Adrenal gland (tissue), 12 donors: ENCODE results near the gene PCED1B. TPM values are rescaled to one million over a fixed set of nuclear protein-coding genes. Genes with fewer than 3 reads are reported as not detected.

Experiments used
- DNase-seq, 7 donors: peaks; one replicate each; pipeline ENCODE4 v3.0.0-alpha.2; 2019 to 2020
- H3K27ac ChIP-seq, 5 donors: fragments of 200-600 bp; sonication (generic) in 4 of 5; 1 replicate in 3 of 5; 2 replicates in 2 of 5; pipeline versions ENCODE4 v1.5.1 to v1.8.0; 2016 to 2020; ENCODE audit warnings: mild to moderate bottlenecking in 1 of 5
- H3K27me3 ChIP-seq: fragments of 200-600 bp; 2 replicates; pipeline ENCODE4 v1.8.0; 2021
- H3K36me3 ChIP-seq, 2 donors: fragments of 200-600 bp; replicated peaks in 1 of 2; 1 replicate in 1 of 2; 2 replicates in 1 of 2; pipeline versions ENCODE4 v1.5.1 to v1.8.0; 2018 to 2022
- H3K4me1 ChIP-seq, 2 donors: fragments of 200-600 bp; replicated peaks in 1 of 2; 1 replicate in 1 of 2; 2 replicates in 1 of 2; pipeline versions ENCODE4 v1.5.1 to v1.8.0; 2018 to 2021
- H3K4me3 ChIP-seq, 4 donors: fragments of 200-600 bp; sonication (generic) in 3 of 4; one replicate each; pipeline ENCODE4 v1.5.1; 2016 to 2018
- H3K9me3 ChIP-seq, 3 donors: fragments of 200-600 bp; sonication (generic) in 1 of 3; replicated peaks in 1 of 3; 1 replicate in 2 of 3; 2 replicates in 1 of 3; pipeline versions ENCODE4 v1.5.1 to v1.8.0; 2016 to 2021
- POLR2A ChIP-seq, 2 donors: fragments of 450-650 bp; IDR thresholded peaks; one replicate each; pipeline ENCODE4 v1.6.1; 2017; ENCODE audit warnings: antibody characterized with exemption in 2 of 2, mild to moderate bottlenecking in 2 of 2, moderate library complexity in 1 of 2
- WGBS, 4 donors: extraction: QIAGEN DNeasy Blood & Tissue Kit in 2 of 4; methylation state at CpG; one replicate each; pipeline versions ENCODE4 v1.1.5 to v1.1.7; 2013 to 2017; 5-methylcytosine and 5-hydroxymethylcytosine counted together
- intact Hi-C, 2 donors: fragments of 100-400 bp; cut with DNase I; formaldehyde crosslinking; loops; one replicate each; pipeline versions ENCODE4 v1.14.1 to v1.15.0; 2022 to 2023
- polyA plus RNA-seq, 3 donors: library from polyadenylated mRNA; stranded (reverse); fragments of 200-250 nt in 2 of 3; fragments of 350-450 nt in 1 of 3; fragmentation: Illumina TruSeq in 1 of 3; extraction: RNeasy Lipid Tissue Mini Kit (QIAGEN cat#74804) in 1 of 3; gene quantifications; one replicate each; pipeline ENCODE4 v1.2.3, GENCODE V29; 2013 to 2014
- total RNA-seq, 9 donors: library from RNA; depleted of rRNA in 4 of 9; stranded (reverse); fragments of >200 nt in 4 of 9; fragments of 120-200 nt in 1 of 9; fragmentation: NEBNext Ultra II Directional in 1 of 9; extraction: Animal tissue kit (Norgen Biotek cat#: 25700) in 1 of 9; gene quantifications; one replicate each; pipeline versions ENCODE4 v1.1.0 to v1.2.4, GENCODE V29; 2013 to 2023
- TF ChIP-seq, protein P1 (sequence below), 6 experiments: fragments of 450-650 bp in 4 of 6; fragments of 200-600 bp in 2 of 6; sonication (generic) in 1 of 6; IDR thresholded peaks; 1 replicate in 5 of 6; 2 replicates in 1 of 6; pipeline versions ENCODE4 v1.5.1 to v1.8.0; 2016 to 2021; ENCODE audit warnings: antibody characterized with exemption in 6 of 6, mild to moderate bottlenecking in 2 of 6, moderate library complexity in 1 of 6
- donor health status: healthy with polysubstance abuse.
- donor health status: Bipolar disorder and iron deficiency.
- donor health status: DM: yes; HTN: yes; CAD: no.
- donor health status: DM: no; HTN: no; CAD: no.
- donor health status: DM: no; HTN: no; CAD: no.
- donor health status: DM: yes; HTN: yes; CAD: no.

Gene PCED1B
- total and polyA plus RNA-seq, 12 donors = 8.0 to 110 (median 39.9) TPM

DNA sequence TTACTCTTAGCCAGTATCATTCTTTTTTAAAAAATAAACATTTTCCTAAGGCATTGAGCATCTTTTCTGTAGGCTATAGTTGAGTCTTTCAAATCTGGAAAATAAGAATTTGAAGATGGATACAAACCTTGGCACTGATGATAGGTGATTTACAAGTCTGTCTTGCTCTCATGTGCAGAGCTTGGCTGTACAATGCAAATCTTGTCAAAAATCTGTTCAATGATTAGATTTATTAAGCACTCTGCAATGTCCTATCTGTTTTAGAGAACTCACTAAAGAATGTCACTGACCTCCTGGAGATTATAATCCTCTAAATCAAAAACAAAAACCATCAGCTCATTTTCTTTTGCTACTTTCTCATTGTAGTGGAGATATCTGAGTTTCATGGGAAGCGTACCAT is 43.2 kb downstream of the PCED1B start:
- H3K4me3 ChIP-seq = no peak overlapping the region
- H3K4me1 ChIP-seq = no peaks in the 10 kb centered on the region
- no peaks in the 10 kb centered on the region for H3K36me3 ChIP-seq
- no peaks in the 10 kb centered on the region for H3K9me3 ChIP-seq
- no peak overlapping the region for H3K27ac ChIP-seq
- WGBS, 4 donors = 87 to 96% (median 92%) methylated on average over 1 of the region's 1 CpG
- no peaks in the 10 kb centered on the region for H3K27me3 ChIP-seq
- no peak for DNase-seq
- intact Hi-C loops = no loop called here
- TF ChIP-seq POLR2A (IDR thresholded peaks at IDR 0.05) = no peak
- TF ChIP-seq, protein P1, sequence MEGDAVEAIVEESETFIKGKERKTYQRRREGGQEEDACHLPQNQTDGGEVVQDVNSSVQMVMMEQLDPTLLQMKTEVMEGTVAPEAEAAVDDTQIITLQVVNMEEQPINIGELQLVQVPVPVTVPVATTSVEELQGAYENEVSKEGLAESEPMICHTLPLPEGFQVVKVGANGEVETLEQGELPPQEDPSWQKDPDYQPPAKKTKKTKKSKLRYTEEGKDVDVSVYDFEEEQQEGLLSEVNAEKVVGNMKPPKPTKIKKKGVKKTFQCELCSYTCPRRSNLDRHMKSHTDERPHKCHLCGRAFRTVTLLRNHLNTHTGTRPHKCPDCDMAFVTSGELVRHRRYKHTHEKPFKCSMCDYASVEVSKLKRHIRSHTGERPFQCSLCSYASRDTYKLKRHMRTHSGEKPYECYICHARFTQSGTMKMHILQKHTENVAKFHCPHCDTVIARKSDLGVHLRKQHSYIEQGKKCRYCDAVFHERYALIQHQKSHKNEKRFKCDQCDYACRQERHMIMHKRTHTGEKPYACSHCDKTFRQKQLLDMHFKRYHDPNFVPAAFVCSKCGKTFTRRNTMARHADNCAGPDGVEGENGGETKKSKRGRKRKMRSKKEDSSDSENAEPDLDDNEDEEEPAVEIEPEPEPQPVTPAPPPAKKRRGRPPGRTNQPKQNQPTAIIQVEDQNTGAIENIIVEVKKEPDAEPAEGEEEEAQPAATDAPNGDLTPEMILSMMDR (IDR thresholded peaks at IDR 0.05) = no peak

DNA sequence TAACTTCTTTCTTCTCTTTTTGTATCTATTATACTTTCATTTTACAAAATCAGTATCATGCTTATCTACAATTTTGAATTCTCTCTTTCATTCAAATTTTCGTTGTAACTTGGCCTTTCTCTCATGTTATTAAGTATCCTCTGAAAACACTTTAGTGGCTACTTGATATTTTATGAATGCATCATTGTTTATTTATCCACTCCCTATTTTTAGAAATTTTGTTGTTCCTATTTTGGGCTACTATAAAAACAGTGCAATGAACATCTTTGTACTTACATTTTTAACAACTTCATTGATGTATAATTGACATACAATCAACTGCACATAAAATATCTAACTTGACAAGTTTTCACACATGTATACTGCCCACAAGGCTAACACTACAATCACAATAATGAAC is 44.3 kb downstream of the PCED1B start:
- Histone ChIP-seq H3K36me3 (no peaks in the 10 kb centered on the region), H3K4me3 (no peak overlapping the region), H3K27me3 (no peaks in the 10 kb centered on the region), H3K4me1 (no peaks in the 10 kb centered on the region), H3K27ac (no peak overlapping the region), H3K9me3 (no peaks in the 10 kb centered on the region)
- TF ChIP-seq, protein P1 (IDR thresholded peaks at IDR 0.05) = no peak
- no peak for TF ChIP-seq POLR2A (IDR thresholded peaks at IDR 0.05)
- DNase-seq = no peak
- WGBS, 4 donors = 59 to 82% (median 70%) methylated on average over 1 of the region's 1 CpG
- intact Hi-C loops = no loop called here

DNA sequence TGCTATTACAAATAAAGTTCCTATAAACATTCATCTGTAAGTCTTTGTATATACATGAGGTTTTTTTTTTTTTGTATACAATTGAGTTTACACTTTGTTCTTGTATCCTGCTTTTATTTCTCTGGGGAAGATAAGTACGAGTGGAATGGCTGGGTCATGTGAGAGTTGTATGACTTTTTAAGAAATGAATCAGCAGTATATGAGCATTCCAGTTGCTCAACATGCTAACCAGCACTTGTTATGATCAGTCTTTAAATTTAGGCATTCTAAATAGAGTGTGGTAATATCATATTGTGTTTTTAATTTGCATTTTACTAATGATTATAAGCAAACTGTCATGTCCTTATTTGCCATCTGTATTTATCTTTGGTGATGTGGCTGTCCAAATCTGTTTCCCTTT is 45.0 kb downstream of the PCED1B start:
- no peaks in the 10 kb centered on the region for H3K9me3 ChIP-seq
- TF ChIP-seq POLR2A (IDR thresholded peaks at IDR 0.05) = no peak
- TF ChIP-seq, protein P1 (IDR thresholded peaks at IDR 0.05) = no peak
- WGBS, 4 donors = 41 to 68% (median 57%) methylated on average over 1 of the region's 1 CpG

DNA sequence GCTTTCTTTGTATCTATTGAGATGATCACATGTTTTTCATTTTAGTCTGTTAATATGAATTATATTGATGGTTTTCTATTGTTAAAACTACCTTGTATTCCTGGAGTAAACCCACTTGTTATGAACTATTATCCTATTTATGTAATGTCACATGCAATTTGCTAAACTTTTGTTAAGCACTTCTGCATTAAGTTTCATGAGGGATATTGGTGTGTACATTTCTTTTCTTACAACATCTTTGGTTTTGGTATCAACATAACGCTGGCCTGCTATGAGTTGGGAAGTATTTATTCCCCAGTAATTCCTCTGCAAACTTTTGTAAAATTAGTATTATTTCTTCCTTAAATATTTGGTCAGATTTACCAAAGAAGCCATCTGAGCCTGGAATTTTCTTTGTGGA is 46.8 kb downstream of the PCED1B start:
- no peak for DNase-seq

More for the DNA sequence above, 45.0 kb downstream of the PCED1B start:
- Histone ChIP-seq H3K27ac (no peak overlapping the region), H3K4me1 (no peaks in the 10 kb centered on the region), H3K36me3 (no peaks in the 10 kb centered on the region), H3K4me3 (no peak overlapping the region), H3K27me3 (no peaks in the 10 kb centered on the region)
- no peak for DNase-seq
- intact Hi-C loops = no loop called here

More for the DNA sequence above, 46.8 kb downstream of the PCED1B start:
- no peak for TF ChIP-seq POLR2A (IDR thresholded peaks at IDR 0.05)
- TF ChIP-seq, protein P1 (IDR thresholded peaks at IDR 0.05) = no peak
- H3K9me3 ChIP-seq = no peaks in the 10 kb centered on the region
- intact Hi-C loops = no loop called here
- no peak overlapping the region for H3K4me3 ChIP-seq
- peaks cover 0 to 3% of the 10 kb centered on the region in 2 donors for H3K4me1 ChIP-seq
- no peaks in the 10 kb centered on the region for H3K27me3 ChIP-seq
- no peak overlapping the region for H3K27ac ChIP-seq
- WGBS, 4 donors = 90 to 100% (median 96%) methylated on average over 1 of the region's 1 CpG
- no peaks in the 10 kb centered on the region for H3K36me3 ChIP-seq
